ENCODE measurements around the gene CLEC9A. TPM values are rescaled to one million over a fixed set of nuclear protein-coding genes. Genes with fewer than 3 reads are reported as not detected.

Gene CLEC9A
- total and polyA plus RNA-seq, 10 of the 15 experiments (the other 5 are each of a cell fraction or from before 2014, with no cell fraction given): not detected

DNA sequence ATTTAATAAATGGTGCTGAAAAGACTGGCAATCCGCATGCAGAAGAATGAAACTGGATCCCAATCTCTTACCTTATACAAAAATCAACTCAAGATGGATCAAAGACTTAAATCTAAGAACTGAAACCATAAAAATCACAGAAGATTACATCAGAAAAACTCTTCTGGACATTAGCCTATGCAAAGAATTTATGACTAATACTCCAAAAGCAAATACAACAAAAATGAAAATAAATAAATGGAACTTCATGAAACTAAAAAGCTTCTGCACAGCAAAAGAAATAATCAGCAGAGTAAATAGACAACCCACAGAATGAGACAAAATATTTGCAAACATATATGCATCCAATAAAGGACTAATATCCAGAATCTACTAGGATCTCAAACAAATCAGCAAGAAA lies 82.6 kb downstream of the CLEC9A start (continued):
- TF ChIP-seq, protein P1, sequence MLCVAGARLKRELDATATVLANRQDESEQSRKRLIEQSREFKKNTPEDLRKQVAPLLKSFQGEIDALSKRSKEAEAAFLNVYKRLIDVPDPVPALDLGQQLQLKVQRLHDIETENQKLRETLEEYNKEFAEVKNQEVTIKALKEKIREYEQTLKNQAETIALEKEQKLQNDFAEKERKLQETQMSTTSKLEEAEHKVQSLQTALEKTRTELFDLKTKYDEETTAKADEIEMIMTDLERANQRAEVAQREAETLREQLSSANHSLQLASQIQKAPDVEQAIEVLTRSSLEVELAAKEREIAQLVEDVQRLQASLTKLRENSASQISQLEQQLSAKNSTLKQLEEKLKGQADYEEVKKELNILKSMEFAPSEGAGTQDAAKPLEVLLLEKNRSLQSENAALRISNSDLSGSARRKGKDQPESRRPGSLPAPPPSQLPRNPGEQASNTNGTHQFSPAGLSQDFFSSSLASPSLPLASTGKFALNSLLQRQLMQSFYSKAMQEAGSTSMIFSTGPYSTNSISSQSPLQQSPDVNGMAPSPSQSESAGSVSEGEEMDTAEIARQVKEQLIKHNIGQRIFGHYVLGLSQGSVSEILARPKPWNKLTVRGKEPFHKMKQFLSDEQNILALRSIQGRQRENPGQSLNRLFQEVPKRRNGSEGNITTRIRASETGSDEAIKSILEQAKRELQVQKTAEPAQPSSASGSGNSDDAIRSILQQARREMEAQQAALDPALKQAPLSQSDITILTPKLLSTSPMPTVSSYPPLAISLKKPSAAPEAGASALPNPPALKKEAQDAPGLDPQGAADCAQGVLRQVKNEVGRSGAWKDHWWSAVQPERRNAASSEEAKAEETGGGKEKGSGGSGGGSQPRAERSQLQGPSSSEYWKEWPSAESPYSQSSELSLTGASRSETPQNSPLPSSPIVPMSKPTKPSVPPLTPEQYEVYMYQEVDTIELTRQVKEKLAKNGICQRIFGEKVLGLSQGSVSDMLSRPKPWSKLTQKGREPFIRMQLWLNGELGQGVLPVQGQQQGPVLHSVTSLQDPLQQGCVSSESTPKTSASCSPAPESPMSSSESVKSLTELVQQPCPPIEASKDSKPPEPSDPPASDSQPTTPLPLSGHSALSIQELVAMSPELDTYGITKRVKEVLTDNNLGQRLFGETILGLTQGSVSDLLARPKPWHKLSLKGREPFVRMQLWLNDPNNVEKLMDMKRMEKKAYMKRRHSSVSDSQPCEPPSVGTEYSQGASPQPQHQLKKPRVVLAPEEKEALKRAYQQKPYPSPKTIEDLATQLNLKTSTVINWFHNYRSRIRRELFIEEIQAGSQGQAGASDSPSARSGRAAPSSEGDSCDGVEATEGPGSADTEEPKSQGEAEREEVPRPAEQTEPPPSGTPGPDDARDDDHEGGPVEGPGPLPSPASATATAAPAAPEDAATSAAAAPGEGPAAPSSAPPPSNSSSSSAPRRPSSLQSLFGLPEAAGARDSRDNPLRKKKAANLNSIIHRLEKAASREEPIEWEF (IDR thresholded peaks at IDR 0.05; ENCODE audit: insufficient replicate concordance, low read depth, low read length): no peak
- TF ChIP-seq NRF1 (conservative IDR thresholded peaks at IDR 0.05; ENCODE audit: low read depth, low read length): no peak

DNA sequence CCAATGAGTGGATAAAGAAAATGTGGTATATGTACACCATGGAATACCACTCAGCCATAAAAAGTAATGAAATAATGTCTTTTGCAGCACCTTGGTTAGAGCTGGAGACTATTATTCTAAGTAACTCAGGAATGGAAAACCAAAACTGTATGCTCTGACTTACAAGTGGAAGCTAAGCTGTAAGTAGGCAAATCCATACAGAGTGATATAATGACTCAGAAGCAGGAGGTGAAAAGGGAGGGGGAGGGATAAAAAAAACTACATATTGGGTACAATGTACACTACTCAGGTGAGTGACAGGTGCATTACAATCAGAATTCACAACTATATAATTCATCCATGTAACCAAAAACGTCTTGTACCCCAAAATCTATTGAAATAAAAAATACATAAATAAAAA lies 83.4 kb downstream of the CLEC9A start:
- no peak for ATAC-seq
- TF ChIP-seq MEF2A (IDR thresholded peaks at IDR 0.05; ENCODE audit: insufficient read depth, low read depth, low read length) (no peak), CEBPB (IDR thresholded peaks at IDR 0.05; ENCODE audit: borderline replicate concordance in 1 of 2, low read depth in 2 of 2, low read length in 2 of 2) (no peak), MTA3 (IDR thresholded peaks at IDR 0.05; ENCODE audit: borderline replicate concordance, low read length) (no peak), IKZF2 (IDR thresholded peaks at IDR 0.05) (no peak), MAX (IDR thresholded peaks at IDR 0.05; ENCODE audit: low read depth, low read length) (no peak), HDAC6 (IDR thresholded peaks at IDR 0.05; ENCODE audit: unreplicated experiment) (no peak), ZNF592 (IDR thresholded peaks at IDR 0.05) (no peak)

More for the DNA sequence above, 83.4 kb downstream of the CLEC9A start:
- H3K4me2 ChIP-seq (ENCODE audit: control insufficient read depth, insufficient read depth): no peak overlapping the region
- 0% methylated on average over 1 of the region's 1 CpG for WGBS (ENCODE audit: insufficient coverage, insufficient replicate concordance, low lambda C conversion rate, missing lambda C conversion rate)
- no peak for DNase-seq (ENCODE audit: low read depth, low spot score)
- no peaks in the 10 kb centered on the region for H3K9me3 ChIP-seq (replicated peaks; ENCODE audit: control insufficient read depth, insufficient read depth, low read length)
- no peaks in the 10 kb centered on the region for H3K4me1 ChIP-seq (ENCODE audit: control insufficient read depth, insufficient read depth, low read length)
- ChIA-PET SMC1A (ENCODE audit: uncharacterized antibody, unreplicated experiment) (no interaction called here), POLR2A (no interaction called here), CTCF (no interaction called here), RAD21 (ENCODE audit: unreplicated experiment) (no interaction called here)
- no peak for FAIRE-seq
- no peaks in the 10 kb centered on the region for H3K27me3 ChIP-seq (replicated peaks in 1 of 2; ENCODE audit: control insufficient read depth in 2 of 2, insufficient read depth in 2 of 2, low read length in 1 of 2)
- in situ Hi-C loops (cut with MboI): no loop called here
- H3K27ac ChIP-seq (ENCODE audit: control insufficient read depth, insufficient read depth): no peak overlapping the region
- no TSS peak for BruUV-seq (replicated peaks)
- H2AFZ ChIP-seq (ENCODE audit: control insufficient read depth, low read depth, low read length): no peak overlapping the region
- intact Hi-C loops (cut with micrococcal nuclease; ENCODE audit: unreplicated experiment): no loop called here
- H3K9ac ChIP-seq (ENCODE audit: control insufficient read depth, insufficient read depth, low read length): no peak overlapping the region
- H4K20me1 ChIP-seq (ENCODE audit: control insufficient read depth, insufficient read depth): no peaks in the 10 kb centered on the region
- no peaks in the 10 kb centered on the region for H3K36me3 ChIP-seq (ENCODE audit: control insufficient read depth in 2 of 2, insufficient read depth in 2 of 2, low read length in 1 of 2)
- no peaks in the 10 kb centered on the region for H3K79me2 ChIP-seq (ENCODE audit: control insufficient read depth, insufficient read depth, low read length)
- no peak overlapping the region for H3K4me3 ChIP-seq

Data from GM12878 (cell line).